Esophagus muscularis mucosa (tissue), 4 donors: ENCODE measurements around the gene CSK. TPM values are rescaled to one million over a fixed set of nuclear protein-coding genes. Genes with fewer than 3 reads are reported as not detected.

Experiments used
- DNase-seq: peaks from one replicate; pipeline ENCODE4 v3.0.0-alpha.2; 2017; ENCODE audit errors: extremely low spot score
- H3K27ac ChIP-seq, 4 donors: fragments of 200-600 bp; sonication (generic); replicated peaks in 1 of 4; 1 replicate in 3 of 4; 2 replicates in 1 of 4; pipeline ENCODE4 v1.5.1; 2016 to 2019; ENCODE audit warnings: mild to moderate bottlenecking in 1 of 4
- H3K27me3 ChIP-seq, 4 donors: fragments of 200-600 bp; sonication (generic); one replicate each; pipeline versions ENCODE4 v1.5.1 to v1.6.0; 2016 to 2019
- H3K36me3 ChIP-seq, 4 donors: fragments of 200-600 bp; sonication (generic); one replicate each; pipeline ENCODE4 v1.5.1; 2016 to 2019
- H3K4me1 ChIP-seq, 4 donors: fragments of 200-600 bp; sonication (generic); one replicate each; pipeline ENCODE4 v1.5.1; 2016 to 2019
- H3K4me3 ChIP-seq, 4 donors: fragments of 200-600 bp; sonication (generic); 1 replicate in 2 of 4; 2 replicates in 2 of 4; pipeline ENCODE4 v1.5.1; 2016 to 2019; ENCODE audit warnings: mild to moderate bottlenecking in 4 of 4, moderate library complexity in 1 of 4
- H3K9me3 ChIP-seq, 4 donors: fragments of 200-600 bp; sonication (generic); 1 replicate in 3 of 4; 2 replicates in 1 of 4; pipeline ENCODE4 v1.5.1; 2016 to 2019
- EP300 ChIP-seq: sonication (generic); formaldehyde crosslinking; IDR thresholded peaks from one replicate; pipeline ENCODE4 v1.6.1; 2017; ENCODE audit warnings: antibody characterized with exemption
- POLR2A ChIP-seq: fragments of 450-650 bp; IDR thresholded peaks from one replicate; pipeline ENCODE4 v1.6.1; 2017; ENCODE audit warnings: antibody characterized with exemption, moderate library complexity, mild to moderate bottlenecking, low read depth
- POLR2AphosphoS5 ChIP-seq, 2 donors: sonication (generic); formaldehyde crosslinking; IDR thresholded peaks; one replicate each; pipeline ENCODE4 v1.6.1; 2017; ENCODE audit warnings: antibody characterized with exemption in 2 of 2
- WGBS: methylation state at CpG from one replicate; pipeline ENCODE4 v1.1.5; 2018; 5-methylcytosine and 5-hydroxymethylcytosine counted together
- intact Hi-C: fragments of 100-400 bp; cut with DNase I; formaldehyde crosslinking; loops from one replicate; pipeline ENCODE4 v1.15.1; 2023
- total RNA-seq, 4 donors: library from RNA; depleted of rRNA; stranded (reverse); fragments of >200 nt; gene quantifications; one replicate each; pipeline versions ENCODE4 v1.1.0 to v1.2.1, GENCODE V29; 2016
- TF ChIP-seq, protein P1 (sequence below), 3 experiments: fragments of 200-600 bp in 2 of 3; fragments of 450-650 bp in 1 of 3; sonication (generic) in 2 of 3; IDR thresholded peaks; one replicate each; pipeline ENCODE4 v1.5.1; 2017 to 2019; ENCODE audit warnings: antibody characterized with exemption in 3 of 3, mild to moderate bottlenecking in 2 of 3, moderate library complexity in 1 of 3

The CSK gene
- total RNA-seq, 4 donors from 2014 or later, result 14.0 to 28.7 (median 21.9) TPM

DNA sequence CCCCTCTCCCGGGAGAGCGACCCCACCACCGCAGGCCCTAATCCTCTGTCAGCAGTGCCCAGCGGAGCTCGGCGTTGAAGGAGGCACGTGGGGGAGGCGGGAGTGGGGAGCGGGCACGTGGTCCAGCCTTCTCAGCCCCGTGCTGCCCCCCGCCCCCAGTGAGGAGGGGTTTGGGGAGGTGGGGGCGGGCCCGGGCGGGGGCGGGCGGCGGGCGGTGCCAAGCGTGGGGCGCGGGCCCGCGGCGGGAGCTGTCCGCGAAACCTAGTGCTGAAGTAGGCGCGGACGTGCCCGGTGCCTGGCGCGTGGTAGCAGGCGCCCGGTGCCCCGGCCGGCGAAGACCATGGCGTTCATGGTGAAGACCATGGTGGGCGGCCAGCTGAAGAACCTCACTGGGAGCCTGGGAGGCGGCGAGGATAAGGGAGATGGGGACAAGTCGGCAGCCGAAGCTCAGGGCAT, 44.5 kb downstream of the CSK start, which contains the start of gene CPLX3:
Gene CPLX3, plus strand, starts transcription at position 264 of the 456 bp plus-strand sequence. Its CDS starts 77 bp downstream, at position 341.
- TF ChIP-seq POLR2AphosphoS5 (IDR thresholded peaks at IDR 0.05), result no peak
- TF ChIP-seq POLR2A, result no peak
- TF ChIP-seq EP300, result no peak
- TF ChIP-seq, protein P1, sequence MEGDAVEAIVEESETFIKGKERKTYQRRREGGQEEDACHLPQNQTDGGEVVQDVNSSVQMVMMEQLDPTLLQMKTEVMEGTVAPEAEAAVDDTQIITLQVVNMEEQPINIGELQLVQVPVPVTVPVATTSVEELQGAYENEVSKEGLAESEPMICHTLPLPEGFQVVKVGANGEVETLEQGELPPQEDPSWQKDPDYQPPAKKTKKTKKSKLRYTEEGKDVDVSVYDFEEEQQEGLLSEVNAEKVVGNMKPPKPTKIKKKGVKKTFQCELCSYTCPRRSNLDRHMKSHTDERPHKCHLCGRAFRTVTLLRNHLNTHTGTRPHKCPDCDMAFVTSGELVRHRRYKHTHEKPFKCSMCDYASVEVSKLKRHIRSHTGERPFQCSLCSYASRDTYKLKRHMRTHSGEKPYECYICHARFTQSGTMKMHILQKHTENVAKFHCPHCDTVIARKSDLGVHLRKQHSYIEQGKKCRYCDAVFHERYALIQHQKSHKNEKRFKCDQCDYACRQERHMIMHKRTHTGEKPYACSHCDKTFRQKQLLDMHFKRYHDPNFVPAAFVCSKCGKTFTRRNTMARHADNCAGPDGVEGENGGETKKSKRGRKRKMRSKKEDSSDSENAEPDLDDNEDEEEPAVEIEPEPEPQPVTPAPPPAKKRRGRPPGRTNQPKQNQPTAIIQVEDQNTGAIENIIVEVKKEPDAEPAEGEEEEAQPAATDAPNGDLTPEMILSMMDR (IDR thresholded peaks at IDR 0.05), result no peak
- peaks cover 0 to 39% (median 15%) of the 10 kb centered on the region in 4 donors for H3K27me3 ChIP-seq
- H3K36me3 ChIP-seq, result no peaks in the 10 kb centered on the region
- H3K4me1 ChIP-seq, result peaks cover 4 to 11% (median 9%) of the 10 kb centered on the region in 4 donors
- intact Hi-C loops, result no loop called here
- WGBS, result 5% methylated on average over 10 of the region's 44 CpGs
- DNase-seq, result no peak
- no peaks in the 10 kb centered on the region for H3K9me3 ChIP-seq
- no peak within 1 kb of the TSS for H3K4me3 ChIP-seq
- no peak within 1 kb of the TSS for H3K27ac ChIP-seq

DNA sequence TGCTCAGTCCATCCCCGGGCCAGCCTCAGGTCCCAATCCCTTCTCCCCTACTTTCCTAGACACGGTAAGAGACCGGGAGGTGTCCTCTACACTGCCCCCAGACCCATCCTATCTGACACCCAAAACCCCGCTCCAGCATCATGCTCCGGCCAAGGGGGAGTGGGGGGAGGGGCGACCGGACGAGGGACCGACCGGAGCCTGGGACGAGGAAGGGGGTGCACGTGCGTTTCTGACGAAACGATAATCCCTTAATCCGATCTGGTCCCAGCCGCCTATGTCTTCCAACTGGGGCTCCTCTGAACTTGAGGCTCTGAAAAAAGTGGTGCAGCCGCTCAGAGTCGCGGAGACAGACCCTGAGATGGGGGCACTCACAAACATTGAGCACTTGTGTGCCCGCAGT, 45.0 kb downstream of the CSK start:
- no peak overlapping the region for H3K4me3 ChIP-seq
- intact Hi-C loops, result no loop called here
- peaks cover 8 to 11% (median 10%) of the 10 kb centered on the region in 4 donors for H3K4me1 ChIP-seq
- no peak for DNase-seq
- peaks cover 0 to 39% (median 15%) of the 10 kb centered on the region in 4 donors for H3K27me3 ChIP-seq
- H3K9me3 ChIP-seq, result no peaks in the 10 kb centered on the region
- 15% methylated on average over 11 of the region's 21 CpGs for WGBS
- no peaks in the 10 kb centered on the region for H3K36me3 ChIP-seq
- TF ChIP-seq POLR2A, result no peak
- TF ChIP-seq, protein P1 (IDR thresholded peaks at IDR 0.05), result no peak
- TF ChIP-seq EP300, result no peak
- TF ChIP-seq POLR2AphosphoS5 (IDR thresholded peaks at IDR 0.05), result no peak
- no peak overlapping the region for H3K27ac ChIP-seq

GRCh38 chr15:74827614-74828013, 45.7 kb downstream of the CSK start:
- H3K4me3 ChIP-seq, result no peak overlapping the region
- WGBS, result no CpG with 5 or more reads among the region's 5 CpGs
- H3K27ac ChIP-seq, result no peak overlapping the region
- peaks cover 0 to 39% (median 15%) of the 10 kb centered on the region in 4 donors for H3K27me3 ChIP-seq
- H3K4me1 ChIP-seq, result peaks cover 8 to 11% (median 10%) of the 10 kb centered on the region in 4 donors
- no peaks in the 10 kb centered on the region for H3K9me3 ChIP-seq
- no peaks in the 10 kb centered on the region for H3K36me3 ChIP-seq
- intact Hi-C loops, result no loop called here
- DNase-seq, result no peak
- no peak for TF ChIP-seq POLR2A

DNA sequence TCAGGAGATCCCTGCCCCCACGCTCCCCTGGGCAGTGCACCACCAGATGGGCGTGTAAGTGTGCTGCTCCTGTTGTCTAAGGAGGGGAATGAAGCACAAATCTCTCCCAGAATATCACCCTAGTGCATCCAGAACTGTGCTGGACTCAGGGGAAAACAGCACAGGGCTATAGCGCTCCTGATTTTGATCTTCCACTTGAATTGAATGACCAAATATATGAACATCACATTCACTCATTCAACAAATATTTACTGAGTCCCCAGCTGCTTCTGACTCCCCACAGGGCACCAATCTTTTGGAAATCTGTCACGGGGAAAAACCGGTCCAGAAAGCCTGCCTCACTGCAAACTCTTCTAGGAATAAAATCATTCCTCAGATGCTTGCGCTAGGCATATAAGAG, 47.0 kb downstream of the CSK start:
- H3K36me3 ChIP-seq, result no peaks in the 10 kb centered on the region
- peaks cover 0 to 39% (median 15%) of the 10 kb centered on the region in 4 donors for H3K27me3 ChIP-seq
- peaks cover 8 to 11% (median 10%) of the 10 kb centered on the region in 4 donors for H3K4me1 ChIP-seq
- H3K27ac ChIP-seq, result no peak overlapping the region
- intact Hi-C loops, result no loop called here
- no peak overlapping the region for H3K4me3 ChIP-seq
- no peak for TF ChIP-seq POLR2AphosphoS5 (IDR thresholded peaks at IDR 0.05)
- TF ChIP-seq, protein P1 (IDR thresholded peaks at IDR 0.05), result no peak
- TF ChIP-seq EP300, result no peak
- TF ChIP-seq POLR2A, result no peak
- DNase-seq, result no peak
- no peaks in the 10 kb centered on the region for H3K9me3 ChIP-seq
- 76% methylated on average over 6 of the region's 6 CpGs for WGBS

DNA sequence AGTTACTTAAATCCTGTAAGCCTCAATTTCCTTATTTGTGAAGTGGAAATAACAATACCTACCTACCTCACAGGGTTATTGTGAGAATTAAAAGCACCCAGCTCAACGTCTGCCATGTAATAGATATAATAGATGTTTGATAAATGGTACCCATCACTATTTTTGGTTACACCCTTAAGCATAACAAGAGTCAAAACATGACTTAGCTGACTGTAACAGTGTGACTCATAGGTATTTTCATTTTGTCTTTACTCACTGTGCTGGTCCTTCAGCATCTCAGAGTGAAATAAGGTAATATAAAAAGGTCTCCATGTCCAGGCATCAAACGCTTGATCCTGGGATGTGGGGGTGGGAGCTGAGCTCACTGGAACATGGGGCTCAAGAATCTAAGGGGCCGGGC, 47.6 kb downstream of the CSK start:
- intact Hi-C loops, result no loop called here
- no peaks in the 10 kb centered on the region for H3K36me3 ChIP-seq
- H3K27ac ChIP-seq, result no peak overlapping the region
- H3K27me3 ChIP-seq, result peaks cover 0 to 39% (median 15%) of the 10 kb centered on the region in 4 donors
- H3K9me3 ChIP-seq, result no peaks in the 10 kb centered on the region
- WGBS, result 73% methylated on average over 3 of the region's 3 CpGs
- H3K4me3 ChIP-seq, result no peak overlapping the region
- no peak for DNase-seq
- H3K4me1 ChIP-seq, result peaks cover 8 to 11% (median 10%) of the 10 kb centered on the region in 4 donors
- TF ChIP-seq POLR2A, result no peak
- TF ChIP-seq, protein P1 (IDR thresholded peaks at IDR 0.05), result no peak
- TF ChIP-seq EP300, result no peak
- no peak for TF ChIP-seq POLR2AphosphoS5 (IDR thresholded peaks at IDR 0.05)
